ENCODE results near the gene MAJIN. TPM values are rescaled to one million over a fixed set of nuclear protein-coding genes. Genes with fewer than 3 reads are reported as not detected.

Gene MAJIN
- total and polyA plus RNA-seq, 2 experiments from 2014 or later, result not detected

DNA sequence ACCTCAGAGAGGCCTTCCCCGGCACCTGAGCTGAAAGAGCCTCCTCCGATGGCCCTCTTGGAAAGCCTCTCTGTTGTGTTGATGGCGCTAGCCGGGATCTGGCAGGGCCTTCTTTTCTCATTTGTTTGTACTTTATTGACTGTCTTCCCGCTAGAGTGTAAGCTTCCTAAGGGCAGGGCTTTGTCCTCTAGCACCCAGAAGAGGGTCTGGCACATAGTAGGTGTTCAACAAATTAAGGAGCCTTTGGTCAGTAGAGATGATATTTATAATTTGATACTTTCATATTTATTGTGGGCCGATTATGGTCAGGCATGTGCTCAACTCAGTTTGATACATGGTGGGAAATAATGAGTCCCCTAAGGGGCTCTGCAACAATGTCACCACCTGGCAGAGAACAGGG, 46.0 kb upstream of the MAJIN start:
- H3K27me3 Mint-ChIP-seq (ENCODE audit: insufficient read depth, low read depth, poor library complexity), result peaks cover 16% of the 10 kb centered on the region
- Histone ChIP-seq H3K9me2 (ENCODE audit: insufficient read depth) (no peaks in the 10 kb centered on the region), H2AFZ (no peak overlapping the region), H3K4me2 (no peak overlapping the region), H3K36me3 (ENCODE audit: insufficient read depth) (no peaks in the 10 kb centered on the region), H4K20me1 (replicated peaks; ENCODE audit: insufficient read depth) (0 out of 2 replicates have a peak, but pooled peaks cover 2% of the 10 kb centered on the region), H3F3A (replicated peaks; ENCODE audit: low read depth) (peaks cover 20% of the 10 kb centered on the region; the same call in 1 of the 2 replicates), H3K27me3 (ENCODE audit: insufficient read depth) (no peaks in the 10 kb centered on the region), H3K27ac (ENCODE audit: low read depth) (no peak overlapping the region), H3K4me3 (no peak overlapping the region), H3K4me1 (ENCODE audit: insufficient read depth) (no peaks in the 10 kb centered on the region; the same call in 1 of the 2 replicates), H3K79me2 (replicated peaks; ENCODE audit: insufficient read depth) (peaks cover 11% of the 10 kb centered on the region; the same call in 1 of the 2 replicates)
- DNase-seq (ENCODE audit: low spot score), result no peak
- no peaks in the 10 kb centered on the region; the same call in 2 of the 3 replicates for H3K9me3 Mint-ChIP-seq
- ATAC-seq, result no peak
- H3K36me3 Mint-ChIP-seq (ENCODE audit: low read depth), result peaks cover 42% of the 10 kb centered on the region
- no peak overlapping the region for H3K27ac Mint-ChIP-seq
- H3K4me1 Mint-ChIP-seq, result peaks cover 11% of the 10 kb centered on the region; the same call in 2 of the 3 replicates
- TF ChIP-seq NANOG (IDR thresholded peaks at IDR 0.05; ENCODE audit: borderline replicate concordance), result no peak
- TF ChIP-seq, protein P1, sequence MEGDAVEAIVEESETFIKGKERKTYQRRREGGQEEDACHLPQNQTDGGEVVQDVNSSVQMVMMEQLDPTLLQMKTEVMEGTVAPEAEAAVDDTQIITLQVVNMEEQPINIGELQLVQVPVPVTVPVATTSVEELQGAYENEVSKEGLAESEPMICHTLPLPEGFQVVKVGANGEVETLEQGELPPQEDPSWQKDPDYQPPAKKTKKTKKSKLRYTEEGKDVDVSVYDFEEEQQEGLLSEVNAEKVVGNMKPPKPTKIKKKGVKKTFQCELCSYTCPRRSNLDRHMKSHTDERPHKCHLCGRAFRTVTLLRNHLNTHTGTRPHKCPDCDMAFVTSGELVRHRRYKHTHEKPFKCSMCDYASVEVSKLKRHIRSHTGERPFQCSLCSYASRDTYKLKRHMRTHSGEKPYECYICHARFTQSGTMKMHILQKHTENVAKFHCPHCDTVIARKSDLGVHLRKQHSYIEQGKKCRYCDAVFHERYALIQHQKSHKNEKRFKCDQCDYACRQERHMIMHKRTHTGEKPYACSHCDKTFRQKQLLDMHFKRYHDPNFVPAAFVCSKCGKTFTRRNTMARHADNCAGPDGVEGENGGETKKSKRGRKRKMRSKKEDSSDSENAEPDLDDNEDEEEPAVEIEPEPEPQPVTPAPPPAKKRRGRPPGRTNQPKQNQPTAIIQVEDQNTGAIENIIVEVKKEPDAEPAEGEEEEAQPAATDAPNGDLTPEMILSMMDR (conservative IDR thresholded peaks at IDR 0.05; ENCODE audit: low read depth in 2 of 2), result no peak
- TF ChIP-seq POLR2AphosphoS5 (IDR thresholded peaks at IDR 0.05; ENCODE audit: low read depth), result no peak
- TF ChIP-seq, protein P2, sequence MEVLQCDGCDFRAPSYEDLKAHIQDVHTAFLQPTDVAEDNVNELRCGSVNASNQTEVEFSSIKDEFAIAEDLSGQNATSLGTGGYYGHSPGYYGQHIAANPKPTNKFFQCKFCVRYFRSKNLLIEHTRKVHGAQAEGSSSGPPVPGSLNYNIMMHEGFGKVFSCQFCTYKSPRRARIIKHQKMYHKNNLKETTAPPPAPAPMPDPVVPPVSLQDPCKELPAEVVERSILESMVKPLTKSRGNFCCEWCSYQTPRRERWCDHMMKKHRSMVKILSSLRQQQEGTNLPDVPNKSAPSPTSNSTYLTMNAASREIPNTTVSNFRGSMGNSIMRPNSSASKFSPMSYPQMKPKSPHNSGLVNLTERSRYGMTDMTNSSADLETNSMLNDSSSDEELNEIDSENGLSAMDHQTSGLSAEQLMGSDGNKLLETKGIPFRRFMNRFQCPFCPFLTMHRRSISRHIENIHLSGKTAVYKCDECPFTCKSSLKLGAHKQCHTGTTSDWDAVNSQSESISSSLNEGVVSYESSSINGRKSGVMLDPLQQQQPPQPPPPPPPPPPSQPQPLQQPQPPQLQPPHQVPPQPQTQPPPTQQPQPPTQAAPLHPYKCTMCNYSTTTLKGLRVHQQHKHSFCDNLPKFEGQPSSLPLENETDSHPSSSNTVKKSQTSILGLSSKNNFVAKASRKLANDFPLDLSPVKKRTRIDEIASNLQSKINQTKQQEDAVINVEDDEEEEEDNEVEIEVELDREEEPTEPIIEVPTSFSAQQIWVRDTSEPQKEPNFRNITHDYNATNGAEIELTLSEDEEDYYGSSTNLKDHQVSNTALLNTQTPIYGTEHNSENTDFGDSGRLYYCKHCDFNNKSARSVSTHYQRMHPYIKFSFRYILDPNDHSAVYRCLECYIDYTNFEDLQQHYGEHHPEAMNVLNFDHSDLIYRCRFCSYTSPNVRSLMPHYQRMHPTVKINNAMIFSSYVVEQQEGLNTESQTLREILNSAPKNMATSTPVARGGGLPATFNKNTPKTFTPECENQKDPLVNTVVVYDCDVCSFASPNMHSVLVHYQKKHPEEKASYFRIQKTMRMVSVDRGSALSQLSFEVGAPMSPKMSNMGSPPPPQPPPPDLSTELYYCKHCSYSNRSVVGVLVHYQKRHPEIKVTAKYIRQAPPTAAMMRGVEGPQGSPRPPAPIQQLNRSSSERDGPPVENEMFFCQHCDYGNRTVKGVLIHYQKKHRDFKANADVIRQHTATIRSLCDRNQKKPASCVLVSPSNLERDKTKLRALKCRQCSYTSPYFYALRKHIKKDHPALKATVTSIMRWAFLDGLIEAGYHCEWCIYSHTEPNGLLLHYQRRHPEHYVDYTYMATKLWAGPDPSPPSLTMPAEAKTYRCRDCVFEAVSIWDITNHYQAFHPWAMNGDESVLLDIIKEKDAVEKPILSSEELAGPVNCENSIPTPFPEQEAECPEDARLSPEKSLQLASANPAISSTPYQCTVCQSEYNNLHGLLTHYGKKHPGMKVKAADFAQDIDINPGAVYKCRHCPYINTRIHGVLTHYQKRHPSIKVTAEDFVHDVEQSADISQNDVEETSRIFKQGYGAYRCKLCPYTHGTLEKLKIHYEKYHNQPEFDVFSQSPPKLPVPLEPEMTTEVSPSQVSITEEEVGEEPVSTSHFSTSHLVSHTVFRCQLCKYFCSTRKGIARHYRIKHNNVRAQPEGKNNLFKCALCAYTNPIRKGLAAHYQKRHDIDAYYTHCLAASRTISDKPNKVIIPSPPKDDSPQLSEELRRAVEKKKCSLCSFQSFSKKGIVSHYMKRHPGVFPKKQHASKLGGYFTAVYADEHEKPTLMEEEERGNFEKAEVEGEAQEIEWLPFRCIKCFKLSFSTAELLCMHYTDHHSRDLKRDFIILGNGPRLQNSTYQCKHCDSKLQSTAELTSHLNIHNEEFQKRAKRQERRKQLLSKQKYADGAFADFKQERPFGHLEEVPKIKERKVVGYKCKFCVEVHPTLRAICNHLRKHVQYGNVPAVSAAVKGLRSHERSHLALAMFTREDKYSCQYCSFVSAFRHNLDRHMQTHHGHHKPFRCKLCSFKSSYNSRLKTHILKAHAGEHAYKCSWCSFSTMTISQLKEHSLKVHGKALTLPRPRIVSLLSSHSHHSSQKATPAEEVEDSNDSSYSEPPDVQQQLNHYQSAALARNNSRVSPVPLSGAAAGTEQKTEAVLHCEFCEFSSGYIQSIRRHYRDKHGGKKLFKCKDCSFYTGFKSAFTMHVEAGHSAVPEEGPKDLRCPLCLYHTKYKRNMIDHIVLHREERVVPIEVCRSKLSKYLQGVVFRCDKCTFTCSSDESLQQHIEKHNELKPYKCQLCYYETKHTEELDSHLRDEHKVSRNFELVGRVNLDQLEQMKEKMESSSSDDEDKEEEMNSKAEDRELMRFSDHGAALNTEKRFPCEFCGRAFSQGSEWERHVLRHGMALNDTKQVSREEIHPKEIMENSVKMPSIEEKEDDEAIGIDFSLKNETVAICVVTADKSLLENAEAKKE (CRISPR knock-in tag; IDR thresholded peaks at IDR 0.05), result no peak
- TF ChIP-seq REST (IDR thresholded peaks at IDR 0.05; ENCODE audit: unreplicated experiment), result no peak
- no peak for TF ChIP-seq EZH2 (IDR thresholded peaks at IDR 0.05; ENCODE audit: low read depth, unreplicated experiment)
- no peak overlapping the region for H3K4me3 Mint-ChIP-seq
